Panc1 (cell line): Measurements from ENCODE around the gene TMEM123. TPM values are rescaled to one million over a fixed set of nuclear protein-coding genes. Genes with fewer than 3 reads are reported as not detected.

Experiments used
- ATAC-seq: fragments of 200-7000 bp; cut with Tn5 transposase; 2 replicates; pipeline ENCODE4 v1.9.1; 2020; ENCODE audit warnings: mild to moderate bottlenecking, moderate library complexity
- BruUV-seq: library from RNA; stranded (reverse); fragments of 400-500 nt; replicated peaks from 2 replicates; lab custom pipeline; 2021; lab: Mats Ljungman, UMichigan
- CTCF ChIA-PET: fragments of 300-600 bp; sonication (Branson Sonifier 250); formaldehyde crosslinking; loops from one replicate; lab custom pipeline; 2022; ENCODE audit warnings: antibody characterized with exemption; lab: Charles Lee
- POLR2A ChIA-PET: fragments of 300-600 bp; sonication (Branson Sonifier 250); formaldehyde crosslinking; loops from one replicate; lab custom pipeline; 2022; ENCODE audit warnings: antibody characterized with exemption; lab: Charles Lee
- DNase-seq: peaks from one replicate; pipeline ENCODE4 v3.0.0-alpha.2; 2010; ENCODE audit warnings: low read depth, low spot score
- H3K27ac ChIP-seq: 2 replicates; pipeline ENCODE4 v1.5.1; 2011; ENCODE audit warnings: mild to moderate bottlenecking, low read length, inconsistent platforms
- H3K27me3 ChIP-seq: fragments of 200-500 bp; sonication (Bioruptor generic); 2 replicates; pipeline ENCODE4 v1.6.0; 2014; ENCODE audit warnings: low read length, inconsistent platforms; ENCODE audit not compliant: control insufficient read depth, insufficient read depth
- H3K36me3 ChIP-seq: fragments of 200-500 bp; sonication (Bioruptor generic); 2 replicates; pipeline ENCODE4 v1.5.1; 2014; ENCODE audit warnings: inconsistent platforms, mild to moderate bottlenecking, low read length, moderate library complexity; ENCODE audit not compliant: control insufficient read depth, insufficient read depth
- H3K4me1 ChIP-seq: 2 replicates; pipeline ENCODE4 v1.5.1; 2011; ENCODE audit warnings: inconsistent platforms, mild to moderate bottlenecking, low read length, moderate library complexity; ENCODE audit not compliant: control insufficient read depth, insufficient read depth
- H3K4me3 ChIP-seq, 2 experiments: 2 replicates each; pipeline ENCODE4 v1.5.1; 2011 to 2012; ENCODE audit warnings: low read depth in 2 of 2, low read length in 2 of 2, mild to moderate bottlenecking in 2 of 2, inconsistent platforms in 1 of 2, moderate library complexity in 1 of 2
- H3K9me3 ChIP-seq: fragments of 200-500 bp; sonication (Bioruptor generic); 2 replicates; pipeline ENCODE4 v1.5.1; 2014; ENCODE audit warnings: low read depth, mild to moderate bottlenecking, inconsistent platforms, low read length, moderate library complexity; ENCODE audit not compliant: control insufficient read depth, insufficient read depth
- POLR2AphosphoS5 ChIP-seq: IDR thresholded peaks from 2 replicates; pipeline ENCODE4 v1.6.1; 2012; ENCODE audit warnings: mild to moderate bottlenecking, low read depth, low read length, moderate library complexity
- SIN3A ChIP-seq: IDR thresholded peaks from 2 replicates; pipeline ENCODE4 v1.6.1; 2012; ENCODE audit warnings: low read depth, mild to moderate bottlenecking, low read length, moderate library complexity, borderline replicate concordance; ENCODE audit not compliant: insufficient read depth
- TCF7L2 ChIP-seq: IDR thresholded peaks from 2 replicates; pipeline ENCODE4 v1.6.1; 2011; ENCODE audit warnings: mild to moderate bottlenecking, low read depth, low read length, inconsistent platforms
- in situ Hi-C: cut with HindIII; loops from 2 replicates; pipeline ENCODE4 v1.10.0; 2016; ENCODE audit warnings: low sequenced_read_pairs, low pct_unique_long_range_greater_than_20kb
- intact Hi-C: fragments of 100-400 bp; cut with micrococcal nuclease; formaldehyde crosslinking; loops from one replicate; pipeline ENCODE4 v1.10.0; 2022; ENCODE audit not compliant: unreplicated experiment
- total RNA-seq: library from RNA; stranded (reverse); gene quantifications from one replicate; pipeline ENCODE4 v1.2.1, GENCODE V29; 2021; ENCODE audit not compliant: unreplicated experiment
- TF ChIP-seq, protein P1 (sequence below): fragments of 450-650 bp; IDR thresholded peaks from 2 replicates; pipeline ENCODE4 v1.5.1; 2017; ENCODE audit warnings: mild to moderate bottlenecking
- TF ChIP-seq, protein P2 (sequence below), 2 experiments: IDR thresholded peaks; 2 replicates each; pipeline ENCODE4 v1.6.1; 2011 to 2012; ENCODE audit warnings: low read depth in 2 of 2, control low read depth in 1 of 2, low read length in 1 of 2, mild to moderate bottlenecking in 1 of 2, moderate library complexity in 1 of 2; ENCODE audit not compliant: insufficient read depth in 1 of 2

Gene TMEM123
- total RNA-seq, 1 experiment from 2014 or later, result 383 TPM

DNA sequence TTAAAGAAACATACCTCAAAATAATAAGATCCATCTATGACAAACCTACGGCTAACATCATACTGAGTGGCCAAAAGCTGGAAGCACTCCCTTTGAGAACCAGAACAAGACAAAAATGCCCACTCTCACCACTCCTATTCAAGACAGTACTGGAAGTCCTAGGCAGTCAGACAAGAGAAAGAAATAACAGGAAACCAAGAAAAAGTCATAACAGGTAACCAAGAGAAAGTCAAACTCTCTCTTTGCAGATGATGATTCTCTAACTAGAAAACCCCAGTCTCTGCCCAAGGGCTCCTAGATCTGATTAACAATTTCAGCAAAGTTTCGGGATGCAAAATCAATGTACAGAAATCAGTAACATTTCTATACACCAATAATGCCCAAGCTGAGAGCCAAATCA is 35.6 kb downstream of the TMEM123 start:
- H3K4me1 ChIP-seq, result peaks cover 6% of the 10 kb centered on the region
- DNase-seq (no peak), ATAC-seq (no peak)
- no peaks in the 10 kb centered on the region for H3K27me3 ChIP-seq
- ChIA-PET POLR2A (interaction anchor here (0.7 kb wide), 1 partner anchor 14 kb away, joined by 4 read pairs; no protein-coding TSS in a partner anchor), CTCF (no interaction called here)
- intact Hi-C loops, result no loop called here
- in situ Hi-C loops, result no loop called here
- H3K4me3 ChIP-seq, result no peak overlapping the region
- TF ChIP-seq SIN3A, result no peak
- TF ChIP-seq, protein P1, sequence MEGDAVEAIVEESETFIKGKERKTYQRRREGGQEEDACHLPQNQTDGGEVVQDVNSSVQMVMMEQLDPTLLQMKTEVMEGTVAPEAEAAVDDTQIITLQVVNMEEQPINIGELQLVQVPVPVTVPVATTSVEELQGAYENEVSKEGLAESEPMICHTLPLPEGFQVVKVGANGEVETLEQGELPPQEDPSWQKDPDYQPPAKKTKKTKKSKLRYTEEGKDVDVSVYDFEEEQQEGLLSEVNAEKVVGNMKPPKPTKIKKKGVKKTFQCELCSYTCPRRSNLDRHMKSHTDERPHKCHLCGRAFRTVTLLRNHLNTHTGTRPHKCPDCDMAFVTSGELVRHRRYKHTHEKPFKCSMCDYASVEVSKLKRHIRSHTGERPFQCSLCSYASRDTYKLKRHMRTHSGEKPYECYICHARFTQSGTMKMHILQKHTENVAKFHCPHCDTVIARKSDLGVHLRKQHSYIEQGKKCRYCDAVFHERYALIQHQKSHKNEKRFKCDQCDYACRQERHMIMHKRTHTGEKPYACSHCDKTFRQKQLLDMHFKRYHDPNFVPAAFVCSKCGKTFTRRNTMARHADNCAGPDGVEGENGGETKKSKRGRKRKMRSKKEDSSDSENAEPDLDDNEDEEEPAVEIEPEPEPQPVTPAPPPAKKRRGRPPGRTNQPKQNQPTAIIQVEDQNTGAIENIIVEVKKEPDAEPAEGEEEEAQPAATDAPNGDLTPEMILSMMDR, result no peak
- TF ChIP-seq POLR2AphosphoS5, result no peak
- no peak for TF ChIP-seq TCF7L2
- TF ChIP-seq, protein P2, sequence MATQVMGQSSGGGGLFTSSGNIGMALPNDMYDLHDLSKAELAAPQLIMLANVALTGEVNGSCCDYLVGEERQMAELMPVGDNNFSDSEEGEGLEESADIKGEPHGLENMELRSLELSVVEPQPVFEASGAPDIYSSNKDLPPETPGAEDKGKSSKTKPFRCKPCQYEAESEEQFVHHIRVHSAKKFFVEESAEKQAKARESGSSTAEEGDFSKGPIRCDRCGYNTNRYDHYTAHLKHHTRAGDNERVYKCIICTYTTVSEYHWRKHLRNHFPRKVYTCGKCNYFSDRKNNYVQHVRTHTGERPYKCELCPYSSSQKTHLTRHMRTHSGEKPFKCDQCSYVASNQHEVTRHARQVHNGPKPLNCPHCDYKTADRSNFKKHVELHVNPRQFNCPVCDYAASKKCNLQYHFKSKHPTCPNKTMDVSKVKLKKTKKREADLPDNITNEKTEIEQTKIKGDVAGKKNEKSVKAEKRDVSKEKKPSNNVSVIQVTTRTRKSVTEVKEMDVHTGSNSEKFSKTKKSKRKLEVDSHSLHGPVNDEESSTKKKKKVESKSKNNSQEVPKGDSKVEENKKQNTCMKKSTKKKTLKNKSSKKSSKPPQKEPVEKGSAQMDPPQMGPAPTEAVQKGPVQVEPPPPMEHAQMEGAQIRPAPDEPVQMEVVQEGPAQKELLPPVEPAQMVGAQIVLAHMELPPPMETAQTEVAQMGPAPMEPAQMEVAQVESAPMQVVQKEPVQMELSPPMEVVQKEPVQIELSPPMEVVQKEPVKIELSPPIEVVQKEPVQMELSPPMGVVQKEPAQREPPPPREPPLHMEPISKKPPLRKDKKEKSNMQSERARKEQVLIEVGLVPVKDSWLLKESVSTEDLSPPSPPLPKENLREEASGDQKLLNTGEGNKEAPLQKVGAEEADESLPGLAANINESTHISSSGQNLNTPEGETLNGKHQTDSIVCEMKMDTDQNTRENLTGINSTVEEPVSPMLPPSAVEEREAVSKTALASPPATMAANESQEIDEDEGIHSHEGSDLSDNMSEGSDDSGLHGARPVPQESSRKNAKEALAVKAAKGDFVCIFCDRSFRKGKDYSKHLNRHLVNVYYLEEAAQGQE (IDR thresholded peaks at IDR 0.05; ENCODE audit: insufficient read depth in 1 of 2, low read depth in 2 of 2, low read length in 1 of 2), result no peak
- no peaks in the 10 kb centered on the region for H3K9me3 ChIP-seq
- no peaks in the 10 kb centered on the region; the same call in 1 of the 2 replicates for H3K36me3 ChIP-seq
- BruUV-seq, result no TSS peak
- H3K27ac ChIP-seq, result no peak overlapping the region

DNA sequence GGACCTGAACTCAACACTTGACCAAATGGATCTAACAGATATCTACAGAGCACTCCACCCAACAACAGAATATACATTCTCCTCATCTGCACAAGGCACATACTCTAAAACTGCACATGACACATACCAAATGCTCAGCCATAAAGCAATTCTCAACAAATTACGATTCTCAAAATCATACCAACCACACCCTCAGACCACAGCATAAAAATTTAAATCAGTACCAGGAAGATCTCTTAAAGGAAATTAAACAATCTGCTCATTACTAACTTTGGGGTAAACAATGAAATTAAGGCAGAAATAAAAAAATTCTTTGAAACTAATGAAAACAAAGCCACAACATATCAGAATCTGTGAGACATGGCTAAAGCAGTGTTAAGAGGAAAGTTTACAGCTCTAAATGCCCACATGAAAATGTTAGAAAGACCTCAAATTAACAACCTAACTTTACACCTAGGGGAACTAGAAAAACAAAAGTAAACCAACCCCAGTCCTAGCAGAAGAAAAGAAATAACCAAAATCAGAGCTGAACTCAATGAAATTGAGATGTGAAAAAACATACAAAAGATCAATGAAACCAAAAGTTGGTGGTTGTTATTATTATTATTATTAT is 37.2 kb downstream of the TMEM123 start:
- Histone ChIP-seq H3K4me1 (peaks cover 21% of the 10 kb centered on the region), H3K4me3 (no peak overlapping the region), H3K36me3 (no peaks in the 10 kb centered on the region), H3K27me3 (no peaks in the 10 kb centered on the region), H3K9me3 (no peaks in the 10 kb centered on the region), H3K27ac (no peak overlapping the region)
- ATAC-seq, result no peak
- POLR2A ChIA-PET, result no interaction called here
- no peak for DNase-seq
- BruUV-seq, result TSS peak; percentile 1
- intact Hi-C loops, result no loop called here
- in situ Hi-C loops, result no loop called here
- CTCF ChIA-PET, result no interaction called here
- TF ChIP-seq, protein P1, result no peak
- TF ChIP-seq, protein P2 (IDR thresholded peaks at IDR 0.05; ENCODE audit: insufficient read depth in 1 of 2, low read depth in 2 of 2, low read length in 1 of 2), result no peak
- TF ChIP-seq POLR2AphosphoS5 (no peak; the same call in 1 of the 2 replicates), TCF7L2 (no peak), SIN3A (no peak)
